ENCODE measurements around the gene IFT81.
A peak's percentile ranks its signal among the peaks of the same experiment; 100 is the strongest.
"Not testable (repeated sequence)": the region's sequence is repeated elsewhere in the genome, so short reads cannot be mapped to it uniquely, and the experiment has no call there.

The IFT81 gene

GRCh38 chr12:110245369-110245772, 121.2 kb downstream of the IFT81 start:
- DNase-seq (ENCODE audit: low spot score): peak; percentile 52

GRCh38 chr12:110246636-110247339, 122.6 kb downstream of the IFT81 start:
- no peak for DNase-seq (ENCODE audit: low spot score)

GRCh38 chr12:110247340-110248095, 123.4 kb downstream of the IFT81 start:
- DNase-seq (ENCODE audit: low spot score): no peak

GRCh38 chr12:110248096-110248447, 123.9 kb downstream of the IFT81 start:
- no peak for DNase-seq (ENCODE audit: low spot score)

GRCh38 chr12:110249105-110249504, 124.9 kb downstream of the IFT81 start:
- DNase-seq (ENCODE audit: low spot score): no peak

- no peak for DNase-seq (ENCODE audit: low spot score)
Observed at GRCh38 chr12:110249716-110250225, 125.6 kb downstream of the IFT81 start.

GRCh38 chr12:110251381-110251780, 127.2 kb downstream of the IFT81 start:
- DNase-seq (ENCODE audit: low spot score): no peak

GRCh38 chr12:110252716-110253115, 128.6 kb downstream of the IFT81 start:
- DNase-seq (ENCODE audit: low spot score): no peak

- DNase-seq (ENCODE audit: low spot score): no peak
Observed at GRCh38 chr12:110253176-110253575, 129.0 kb downstream of the IFT81 start.

- DNase-seq (ENCODE audit: low spot score): no peak
Observed at GRCh38 chr12:110254971-110255540, 130.9 kb downstream of the IFT81 start.

GRCh38 chr12:110255890-110256456, 131.8 kb downstream of the IFT81 start:
- DNase-seq (ENCODE audit: low spot score): not testable (repeated sequence)

GRCh38 chr12:110256780-110257431, 132.7 kb downstream of the IFT81 start:
- no peak for DNase-seq (ENCODE audit: low spot score)

GRCh38 chr12:110258466-110258865, 134.3 kb downstream of the IFT81 start:
- no peak for DNase-seq (ENCODE audit: low spot score)

- DNase-seq (ENCODE audit: low spot score): no peak
Observed at GRCh38 chr12:110262442-110263388, 138.6 kb downstream of the IFT81 start.

GRCh38 chr12:110266381-110266960, 142.3 kb downstream of the IFT81 start:
- no peak for DNase-seq (ENCODE audit: low spot score)

GRCh38 chr12:110266980-110267620, 142.9 kb downstream of the IFT81 start:
- DNase-seq (ENCODE audit: low spot score): no peak
